OCI-LY7 (cell line): ENCODE measurements around the gene HCRTR2.

Source experiments
- CTCF ChIP-seq: fragments of 200-600 bp; sonication (generic); conservative IDR thresholded peaks from 2 replicates; pipeline ENCODE4 v1.5.1; 2014; ENCODE audit warnings: mild to moderate bottlenecking, antibody characterized with exemption, low read length, moderate library complexity, mixed read lengths
- EZH2phosphoT487 ChIP-seq: fragments of 200-600 bp; sonication (generic); IDR thresholded peaks from 2 replicates; pipeline ENCODE4 v1.6.1; 2018; ENCODE audit warnings: low read depth, borderline replicate concordance, mild to moderate bottlenecking, mixed run types, antibody characterized with exemption, low read length, moderate library complexity, mixed read lengths

DNA sequence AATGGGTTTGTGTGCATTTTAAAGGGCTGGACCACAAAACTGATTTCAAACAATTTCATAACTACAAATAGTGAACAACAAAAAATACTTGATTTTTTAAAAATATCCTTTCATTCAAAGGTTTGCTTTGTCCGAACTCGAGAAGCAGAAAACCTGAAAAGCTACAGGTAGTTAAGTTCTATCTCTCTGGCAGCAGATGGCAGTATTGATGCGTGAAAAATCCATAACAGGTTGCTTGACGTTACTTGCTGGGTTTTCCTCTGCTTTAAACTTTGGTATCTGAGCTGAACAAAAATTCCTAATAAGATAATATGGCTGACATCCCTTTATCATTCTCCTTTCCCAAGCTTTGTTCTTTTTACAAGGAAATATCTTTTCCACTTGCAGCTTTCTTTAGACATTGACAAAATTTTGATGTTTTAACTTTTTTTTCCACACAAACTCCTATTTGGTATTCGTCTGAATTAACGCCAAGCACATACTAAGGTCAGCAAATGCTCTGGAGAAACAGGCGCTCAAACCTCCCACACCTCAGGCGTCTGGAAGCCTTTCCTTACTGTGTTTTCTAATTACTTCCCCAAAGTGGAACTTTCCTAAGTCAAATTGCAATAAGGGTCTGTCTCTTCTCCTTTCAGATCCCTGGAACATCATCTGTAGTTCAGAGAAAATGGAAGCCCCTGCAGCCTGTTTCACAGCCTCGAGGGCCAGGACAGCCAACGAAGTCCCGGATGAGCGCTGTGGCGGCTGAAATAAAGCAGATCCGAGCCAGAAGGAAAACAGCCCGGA is 102.6 kb downstream of the HCRTR2 start:
- TF ChIP-seq CTCF (peak; percentile 83), EZH2phosphoT487 (no peak)
